ENCODE measurements around the gene SPX. TPM values are rescaled to one million over a fixed set of nuclear protein-coding genes. Genes with fewer than 3 reads are reported as not detected.

SPX gene
- total RNA-seq, 2 donors from 2014 or later, result 5.6 to 8.3 TPM

- H3K4me3 ChIP-seq, result no peak overlapping the region
- H3K27me3 ChIP-seq, result no peaks in the 10 kb centered on the region
- TF ChIP-seq, protein P1, sequence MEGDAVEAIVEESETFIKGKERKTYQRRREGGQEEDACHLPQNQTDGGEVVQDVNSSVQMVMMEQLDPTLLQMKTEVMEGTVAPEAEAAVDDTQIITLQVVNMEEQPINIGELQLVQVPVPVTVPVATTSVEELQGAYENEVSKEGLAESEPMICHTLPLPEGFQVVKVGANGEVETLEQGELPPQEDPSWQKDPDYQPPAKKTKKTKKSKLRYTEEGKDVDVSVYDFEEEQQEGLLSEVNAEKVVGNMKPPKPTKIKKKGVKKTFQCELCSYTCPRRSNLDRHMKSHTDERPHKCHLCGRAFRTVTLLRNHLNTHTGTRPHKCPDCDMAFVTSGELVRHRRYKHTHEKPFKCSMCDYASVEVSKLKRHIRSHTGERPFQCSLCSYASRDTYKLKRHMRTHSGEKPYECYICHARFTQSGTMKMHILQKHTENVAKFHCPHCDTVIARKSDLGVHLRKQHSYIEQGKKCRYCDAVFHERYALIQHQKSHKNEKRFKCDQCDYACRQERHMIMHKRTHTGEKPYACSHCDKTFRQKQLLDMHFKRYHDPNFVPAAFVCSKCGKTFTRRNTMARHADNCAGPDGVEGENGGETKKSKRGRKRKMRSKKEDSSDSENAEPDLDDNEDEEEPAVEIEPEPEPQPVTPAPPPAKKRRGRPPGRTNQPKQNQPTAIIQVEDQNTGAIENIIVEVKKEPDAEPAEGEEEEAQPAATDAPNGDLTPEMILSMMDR (IDR thresholded peaks at IDR 0.05), result no peak
Measured at GRCh38 chr12:21538061-21538653, 12.1 kb downstream of the SPX start.

DNA sequence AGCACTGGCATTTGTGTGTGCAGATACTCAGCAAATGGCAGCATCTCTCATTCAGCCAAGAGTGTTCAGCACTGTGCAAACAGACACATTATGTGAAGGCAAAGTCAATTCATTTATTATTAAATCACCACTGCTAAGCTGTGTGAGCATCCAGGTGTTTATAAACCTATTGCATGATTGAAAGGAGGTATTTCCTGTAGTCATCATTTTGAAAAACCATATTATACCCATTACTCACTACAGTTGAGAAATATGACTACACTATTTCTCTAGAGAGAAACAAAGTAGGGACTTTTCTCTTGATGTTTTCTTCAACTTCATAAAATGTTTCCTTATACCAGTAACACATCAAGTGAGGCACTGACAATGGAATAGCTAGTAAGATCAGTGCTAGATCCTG is 13.7 kb downstream of the SPX start:
- Histone ChIP-seq H3K27me3 (no peaks in the 10 kb centered on the region), H3K4me1 (no peaks in the 10 kb centered on the region), H3K4me3 (no peak overlapping the region), H3K27ac (no peak overlapping the region), H3K36me3 (no peaks in the 10 kb centered on the region), H3K9me3 (no peaks in the 10 kb centered on the region)
- TF ChIP-seq, protein P1 (IDR thresholded peaks at IDR 0.05), result no peak
- no peak for DNase-seq (ENCODE audit: low spot score)

More at GRCh38 chr12:21538061-21538653, 12.1 kb downstream of the SPX start:
- Histone ChIP-seq H3K36me3 (no peaks in the 10 kb centered on the region), H3K9me3 (no peaks in the 10 kb centered on the region), H3K27ac (no peak overlapping the region), H3K4me1 (no peaks in the 10 kb centered on the region)
- no peak for DNase-seq (ENCODE audit: low spot score)

GRCh38 chr12:21541773-21542172 is 15.7 kb downstream of the SPX start:
- Histone ChIP-seq H3K4me3 (no peak overlapping the region), H3K36me3 (no peaks in the 10 kb centered on the region), H3K4me1 (no peaks in the 10 kb centered on the region), H3K9me3 (no peaks in the 10 kb centered on the region), H3K27ac (no peak overlapping the region), H3K27me3 (no peaks in the 10 kb centered on the region)
- TF ChIP-seq, protein P1 (IDR thresholded peaks at IDR 0.05), result no peak
- DNase-seq (ENCODE audit: low spot score), result no peak

GRCh38 chr12:21542403-21542802 is 16.3 kb downstream of the SPX start:
- TF ChIP-seq, protein P1 (IDR thresholded peaks at IDR 0.05), result no peak

DNA sequence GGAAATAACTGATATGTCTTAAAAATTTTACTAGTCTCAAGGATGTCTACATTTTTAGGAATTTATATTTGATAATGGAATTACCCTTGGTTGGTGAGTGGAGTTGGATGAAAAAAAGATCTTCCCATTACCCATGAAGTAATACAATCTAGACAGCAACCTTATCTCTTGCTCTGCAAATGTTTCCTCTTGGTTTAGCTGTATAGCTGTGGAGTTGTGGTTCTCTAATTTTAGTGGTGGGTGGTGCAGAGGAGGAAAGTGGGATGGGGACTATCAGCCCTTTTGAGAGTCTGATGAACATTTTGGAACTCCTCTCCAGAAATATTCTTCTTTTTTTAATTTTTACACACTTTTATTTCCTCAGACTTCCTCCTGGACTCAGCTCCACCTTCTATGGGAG is 17.1 kb downstream of the SPX start:
- DNase-seq (ENCODE audit: low spot score), result no peak
- H3K9me3 ChIP-seq, result no peaks in the 10 kb centered on the region
- H3K27ac ChIP-seq, result no peak overlapping the region
- H3K27me3 ChIP-seq, result no peaks in the 10 kb centered on the region
- TF ChIP-seq, protein P1 (IDR thresholded peaks at IDR 0.05), result no peak
- no peak overlapping the region for H3K4me3 ChIP-seq
- no peaks in the 10 kb centered on the region for H3K4me1 ChIP-seq
- H3K36me3 ChIP-seq, result no peaks in the 10 kb centered on the region

More at GRCh38 chr12:21542403-21542802, 16.3 kb downstream of the SPX start:
- Histone ChIP-seq H3K36me3 (no peaks in the 10 kb centered on the region), H3K27ac (no peak overlapping the region), H3K9me3 (no peaks in the 10 kb centered on the region), H3K4me1 (no peaks in the 10 kb centered on the region), H3K4me3 (no peak overlapping the region), H3K27me3 (no peaks in the 10 kb centered on the region)
- DNase-seq (ENCODE audit: low spot score), result no peak

DNA sequence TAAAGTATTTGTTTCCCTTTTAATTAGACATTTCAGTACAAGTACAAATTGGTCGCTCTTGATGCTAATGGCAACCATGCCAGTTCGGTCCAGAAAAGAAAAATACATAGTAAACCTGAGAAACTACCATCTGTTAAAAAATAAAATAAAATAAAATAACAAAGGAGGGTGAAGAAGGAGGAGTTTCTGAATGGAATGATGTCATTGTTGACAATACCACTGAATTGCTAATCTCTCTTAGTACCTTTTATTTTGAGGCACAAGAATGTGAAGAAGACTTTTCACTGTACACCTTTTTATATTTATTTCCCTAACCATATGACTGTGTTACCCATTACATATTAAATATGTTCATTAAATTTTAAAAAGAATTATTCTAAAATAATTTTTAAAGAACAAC is 19.5 kb downstream of the SPX start:
- Histone ChIP-seq H3K4me3 (no peak overlapping the region), H3K9me3 (no peaks in the 10 kb centered on the region), H3K4me1 (no peaks in the 10 kb centered on the region), H3K36me3 (no peaks in the 10 kb centered on the region), H3K27me3 (no peaks in the 10 kb centered on the region), H3K27ac (no peak overlapping the region)
- DNase-seq (ENCODE audit: low spot score), result no peak
- TF ChIP-seq, protein P1 (IDR thresholded peaks at IDR 0.05), result no peak

Measured in right atrium auricular region (tissue), 2 donors.